Stomach (tissue), 9 donors: ENCODE data around the gene VAPA. TPM values are rescaled to one million over a fixed set of nuclear protein-coding genes. Genes with fewer than 3 reads are reported as not detected.

Experiments used
- DNase-seq, 2 donors: peaks; one replicate each; pipeline versions ENCODE4 v3.0.0 to v3.0.0-alpha.2; 2013 to 2019
- H3K27ac ChIP-seq, 5 donors: fragments of 200-600 bp in 4 of 5; sonication (generic) in 4 of 5; one replicate each; pipeline ENCODE4 v1.5.1; 2013 to 2019; ENCODE audit warnings: mild to moderate bottlenecking in 1 of 5, moderate library complexity in 1 of 5
- H3K27me3 ChIP-seq, 3 donors: fragments of 200-600 bp; sonication (generic); one replicate each; pipeline ENCODE4 v1.5.1; 2017 to 2019; ENCODE audit warnings: mixed run types in 1 of 3
- H3K36me3 ChIP-seq, 4 donors: fragments of 200-600 bp; sonication (generic); 1 replicate in 3 of 4; 2 replicates in 1 of 4; pipeline ENCODE4 v1.5.1; 2016 to 2019
- H3K4me1 ChIP-seq, 4 donors: fragments of 200-600 bp; sonication (generic); one replicate each; pipeline ENCODE4 v1.5.1; 2016 to 2019
- H3K4me3 ChIP-seq, 4 donors: fragments of 200-600 bp; sonication (generic) in 3 of 4; one replicate each; pipeline ENCODE4 v1.5.1; 2016 to 2019; ENCODE audit warnings: mild to moderate bottlenecking in 1 of 4
- H3K9me3 ChIP-seq, 4 donors: fragments of 200-600 bp; sonication (generic); one replicate each; pipeline ENCODE4 v1.5.1; 2016 to 2019
- EP300 ChIP-seq: sonication (generic); formaldehyde crosslinking; IDR thresholded peaks from one replicate; pipeline ENCODE4 v1.6.1; 2017; ENCODE audit warnings: antibody characterized with exemption
- POLR2A ChIP-seq, 4 donors: fragments of 450-650 bp; IDR thresholded peaks; one replicate each; pipeline ENCODE4 v1.6.1; 2016; ENCODE audit warnings: antibody characterized with exemption in 4 of 4, control low read depth in 2 of 4, mild to moderate bottlenecking in 1 of 4, moderate library complexity in 1 of 4
- POLR2AphosphoS5 ChIP-seq, 3 donors: sonication (generic); formaldehyde crosslinking; IDR thresholded peaks; one replicate each; pipeline ENCODE4 v1.6.1; 2016; ENCODE audit warnings: antibody characterized with exemption in 3 of 3
- WGBS, 5 donors: extraction: QIAGEN DNeasy Blood & Tissue Kit in 3 of 5; methylation state at CpG; one replicate each; pipeline versions ENCODE4 v1.1.5 to v1.1.7; 2013 to 2018; 5-methylcytosine and 5-hydroxymethylcytosine counted together
- intact Hi-C: fragments of 100-400 bp; cut with DNase I; formaldehyde crosslinking; loops from one replicate; pipeline ENCODE4 v1.15.1; 2023; ENCODE audit warnings: low total_unique reads
- polyA plus RNA-seq, 3 donors: library from polyadenylated mRNA; stranded (reverse); fragments of 200-250 nt; gene quantifications; one replicate each; pipeline ENCODE4 v1.2.3, GENCODE V29; 2013
- total RNA-seq, 5 donors: library from RNA; depleted of rRNA; stranded (reverse); fragments of >200 nt; gene quantifications; one replicate each; pipeline versions ENCODE4 v1.1.0 to v1.2.3, GENCODE V29; 2014 to 2016
- TF ChIP-seq, protein P1 (sequence below), 7 experiments: fragments of 450-650 bp in 4 of 7; fragments of 200-600 bp in 3 of 7; sonication (generic) in 3 of 7; IDR thresholded peaks; one replicate each; pipeline ENCODE4 v1.5.1; 2016 to 2019; ENCODE audit warnings: antibody characterized with exemption in 7 of 7, control low read depth in 2 of 7, mild to moderate bottlenecking in 1 of 7
- donor health status: healthy with polysubstance abuse.
- donor health status: Bipolar disorder and iron deficiency.
- donor health status: healthy.

VAPA gene
- total and polyA plus RNA-seq, 8 donors = 113 to 822 (median 169) TPM

DNA sequence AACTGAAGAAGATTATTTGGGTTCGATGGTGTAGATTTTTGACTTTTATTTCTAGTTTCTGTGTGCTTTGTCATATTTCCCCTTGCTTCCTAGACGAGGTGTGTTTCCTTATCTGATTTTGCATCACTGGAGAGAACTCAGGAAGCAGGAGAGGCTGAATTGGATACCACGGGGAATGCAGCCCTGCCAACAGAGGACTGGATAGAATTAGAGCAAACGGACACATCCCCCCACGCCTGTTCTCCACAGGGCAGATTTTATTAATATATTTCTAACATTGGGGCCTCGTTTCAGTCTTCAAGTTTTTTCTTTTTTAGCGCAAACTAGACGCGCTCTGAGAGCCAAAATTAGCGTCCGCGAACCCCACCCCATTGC lies 678 bp upstream of the VAPA start:
- intact Hi-C loops = no loop called here
- 6 to 8% (median 7%) methylated on average over 12 of the region's 12 CpGs for WGBS, 5 donors
- no peak for TF ChIP-seq POLR2A (IDR thresholded peaks at IDR 0.05)
- TF ChIP-seq, protein P1, sequence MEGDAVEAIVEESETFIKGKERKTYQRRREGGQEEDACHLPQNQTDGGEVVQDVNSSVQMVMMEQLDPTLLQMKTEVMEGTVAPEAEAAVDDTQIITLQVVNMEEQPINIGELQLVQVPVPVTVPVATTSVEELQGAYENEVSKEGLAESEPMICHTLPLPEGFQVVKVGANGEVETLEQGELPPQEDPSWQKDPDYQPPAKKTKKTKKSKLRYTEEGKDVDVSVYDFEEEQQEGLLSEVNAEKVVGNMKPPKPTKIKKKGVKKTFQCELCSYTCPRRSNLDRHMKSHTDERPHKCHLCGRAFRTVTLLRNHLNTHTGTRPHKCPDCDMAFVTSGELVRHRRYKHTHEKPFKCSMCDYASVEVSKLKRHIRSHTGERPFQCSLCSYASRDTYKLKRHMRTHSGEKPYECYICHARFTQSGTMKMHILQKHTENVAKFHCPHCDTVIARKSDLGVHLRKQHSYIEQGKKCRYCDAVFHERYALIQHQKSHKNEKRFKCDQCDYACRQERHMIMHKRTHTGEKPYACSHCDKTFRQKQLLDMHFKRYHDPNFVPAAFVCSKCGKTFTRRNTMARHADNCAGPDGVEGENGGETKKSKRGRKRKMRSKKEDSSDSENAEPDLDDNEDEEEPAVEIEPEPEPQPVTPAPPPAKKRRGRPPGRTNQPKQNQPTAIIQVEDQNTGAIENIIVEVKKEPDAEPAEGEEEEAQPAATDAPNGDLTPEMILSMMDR (IDR thresholded peaks at IDR 0.05) = no peak
- no peak for TF ChIP-seq EP300
- TF ChIP-seq POLR2AphosphoS5 (IDR thresholded peaks at IDR 0.05) = no peak
- Histone ChIP-seq H3K9me3 (no peaks in the 10 kb centered on the region), H3K27ac (peak overlapping the region; percentile 99 to 100 (median 100)), H3K27me3 (no peaks in the 10 kb centered on the region), H3K4me3 (peak overlapping the region; percentile 90 to 96 (median 94)), H3K36me3 (no peaks in the 10 kb centered on the region), H3K4me1 (peaks cover 23 to 36% (median 28%) of the 10 kb centered on the region in 4 donors)
- no peak for DNase-seq

- TF ChIP-seq EP300 = no peak
- no peak for TF ChIP-seq POLR2A (IDR thresholded peaks at IDR 0.05)
- no peak for TF ChIP-seq POLR2AphosphoS5 (IDR thresholded peaks at IDR 0.05)
- TF ChIP-seq, protein P1 (IDR thresholded peaks at IDR 0.05) = no peak
- no peaks in the 10 kb centered on the region for H3K9me3 ChIP-seq
- H3K27ac ChIP-seq = peak overlapping the region; percentile 99 to 100 (median 100)
- WGBS, 5 donors = 0% methylated on average over 20 to 28 of the region's 35 CpGs; no CpG with 5 or more reads in 2 of the 5 donors
- H3K4me3 ChIP-seq = peak overlapping the region; percentile 90 to 96 (median 94)
- no peak for DNase-seq
- H3K27me3 ChIP-seq = no peaks in the 10 kb centered on the region
- no peaks in the 10 kb centered on the region for H3K36me3 ChIP-seq
- H3K4me1 ChIP-seq = peaks cover 34 to 47% (median 39%) of the 10 kb centered on the region in 4 donors
- intact Hi-C loops = no loop called here
These were observed 443 bp downstream of the VAPA start for GRCh38 chr18:9914334-9914583.

GRCh38 chr18:9914584-9915290 lies 921 bp downstream of the VAPA start:
- peak overlapping the region; percentile 99 to 100 (median 100) for H3K27ac ChIP-seq
- peak overlapping the region; percentile 90 to 96 (median 94) for H3K4me3 ChIP-seq
- no peaks in the 10 kb centered on the region for H3K9me3 ChIP-seq
- intact Hi-C loops = no loop called here
- TF ChIP-seq, protein P1 (IDR thresholded peaks at IDR 0.05) = no peak
- TF ChIP-seq POLR2AphosphoS5 (IDR thresholded peaks at IDR 0.05) (peak; percentile 40 to 85 (median 81)), EP300 (no peak), POLR2A (IDR thresholded peaks at IDR 0.05) (peak in 1 of 4 donors; percentile 45)
- no peaks in the 10 kb centered on the region for H3K27me3 ChIP-seq
- peak; percentile 88 to 93 for DNase-seq
- 0 to 1% (median 1%) methylated on average over 15 to 76 of the region's 77 CpGs for WGBS, 5 donors
- H3K4me1 ChIP-seq = peaks cover 39 to 52% (median 44%) of the 10 kb centered on the region in 4 donors
- H3K36me3 ChIP-seq = no peaks in the 10 kb centered on the region

- Histone ChIP-seq H3K4me1 (peaks cover 46 to 59% (median 51%) of the 10 kb centered on the region in 4 donors), H3K27me3 (no peaks in the 10 kb centered on the region), H3K9me3 (no peaks in the 10 kb centered on the region), H3K36me3 (no peaks in the 10 kb centered on the region), H3K27ac (peak overlapping the region; percentile 99 to 100 (median 100)), H3K4me3 (peak overlapping the region; percentile 90 to 96 (median 94))
- DNase-seq = no peak
- 4 to 9% (median 6%) methylated on average over 5 of the region's 5 CpGs for WGBS, 5 donors
- intact Hi-C loops = no loop called here
- TF ChIP-seq EP300 = no peak
- TF ChIP-seq, protein P1 (IDR thresholded peaks at IDR 0.05) = no peak
- no peak for TF ChIP-seq POLR2AphosphoS5 (IDR thresholded peaks at IDR 0.05)
- TF ChIP-seq POLR2A (IDR thresholded peaks at IDR 0.05) = no peak
These were observed 1.7 kb downstream of the VAPA start for GRCh38 chr18:9915291-9916076.
